ENCODE measurements around the gene ARMC9.

ARMC9 gene

DNA sequence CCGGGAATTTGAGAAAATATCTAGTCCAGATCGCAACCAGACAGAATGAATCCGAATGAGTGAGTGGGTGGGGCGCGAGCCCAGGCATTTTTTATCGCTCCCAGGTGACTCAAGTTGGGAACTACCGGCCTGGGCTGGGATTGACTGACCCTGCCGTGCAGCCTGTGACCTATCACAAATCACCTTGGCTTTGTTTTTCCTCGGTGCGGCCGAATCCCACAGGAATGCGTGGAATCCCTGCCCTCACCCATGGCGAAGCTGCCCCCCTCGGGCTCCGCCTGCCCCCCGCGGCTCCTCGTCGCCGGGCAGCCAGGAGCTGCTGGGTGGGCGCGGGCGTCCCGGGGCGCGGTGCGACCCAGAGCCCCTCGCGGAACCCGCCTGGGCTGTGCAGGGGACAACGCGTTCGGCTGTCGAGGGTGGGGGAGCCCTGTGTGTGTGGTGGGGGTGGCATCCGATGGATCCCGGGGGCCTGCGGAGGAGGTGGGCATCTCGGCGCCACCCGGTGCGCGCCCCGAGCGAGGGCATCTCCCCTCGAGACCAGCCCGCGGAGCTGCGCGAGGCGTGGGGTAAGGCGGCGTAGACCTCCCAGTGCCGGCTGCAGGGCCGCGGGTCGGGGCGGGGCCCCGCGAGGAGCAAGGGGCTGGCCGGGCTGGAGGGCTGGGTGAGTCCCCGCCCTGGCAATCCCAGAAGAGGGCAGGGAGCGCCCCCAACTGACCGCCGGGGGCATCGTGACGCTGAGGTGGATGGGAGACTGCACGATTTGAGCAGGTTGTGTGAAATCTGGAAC lies 213.6 kb downstream of the ARMC9 start:
- DNase-seq (ENCODE audit: low read depth in 2 of 2, low spot score in 1 of 2) = peak; percentile 52 to 54

DNA sequence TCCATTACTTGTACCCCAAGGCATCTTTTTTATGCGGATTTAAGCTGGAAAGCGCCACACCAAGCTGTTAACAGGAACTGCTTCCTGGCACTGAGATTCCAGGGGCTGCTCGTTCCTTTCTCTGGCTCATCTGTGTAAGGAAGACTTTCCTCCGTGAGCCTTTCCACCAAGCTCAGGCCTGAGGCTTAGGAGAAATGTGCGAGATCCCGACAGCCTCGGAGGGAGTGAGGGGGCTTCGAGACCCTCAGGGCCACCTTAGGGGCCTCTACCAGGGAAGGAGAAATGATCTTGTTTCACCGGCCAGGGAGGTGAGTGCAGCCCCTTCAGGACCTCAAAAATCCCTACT lies 214.2 kb downstream of the ARMC9 start:
- DNase-seq (ENCODE audit: low read depth in 2 of 2, low spot score in 1 of 2) = no peak

DNA sequence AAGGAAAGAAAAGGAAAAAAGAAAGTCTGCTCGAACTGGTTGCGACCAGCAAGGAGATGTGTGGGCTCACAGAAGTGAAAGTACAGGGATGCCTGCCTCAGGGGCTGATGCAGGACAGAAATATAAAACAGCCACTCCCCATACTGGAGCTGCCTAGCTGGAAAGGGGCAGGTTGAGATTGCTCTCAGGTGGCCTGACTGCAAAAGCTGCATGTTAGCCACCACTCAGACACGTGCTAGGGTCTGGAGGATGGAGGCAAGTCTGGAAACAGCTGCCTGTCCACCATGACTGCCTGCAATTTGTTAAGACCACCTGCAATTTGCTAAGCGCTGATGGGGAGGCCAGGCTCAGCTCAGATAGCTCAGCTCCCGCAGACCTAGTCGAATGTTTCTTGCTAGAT lies 215.0 kb downstream of the ARMC9 start:
- DNase-seq (ENCODE audit: low read depth in 2 of 2, low spot score in 1 of 2) = no peak

DNA sequence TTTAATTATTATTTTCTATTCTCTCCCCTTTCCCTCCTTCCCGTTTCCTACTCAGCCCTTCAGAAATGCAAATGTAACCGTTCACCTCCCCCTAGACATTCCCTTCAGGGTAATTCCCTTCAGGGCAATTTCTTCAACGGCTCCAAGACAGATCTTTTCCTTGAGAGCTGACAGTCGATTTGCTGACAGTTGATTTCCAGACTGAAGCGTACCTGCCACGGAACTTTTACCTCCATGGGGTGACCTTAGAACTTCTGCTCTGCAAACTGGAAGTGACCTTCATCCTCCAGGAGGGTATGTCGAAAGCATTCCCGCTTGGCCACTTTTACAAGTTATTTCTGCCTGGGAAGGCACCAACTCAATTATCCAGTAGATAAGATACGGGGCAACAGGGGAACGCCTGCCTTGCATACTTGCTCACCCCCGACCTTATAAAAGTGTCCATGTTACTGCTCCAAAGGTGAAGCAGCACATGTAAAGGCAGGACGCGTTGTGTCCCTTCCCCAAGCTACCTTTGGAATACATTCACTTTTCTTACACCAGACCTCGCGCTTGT lies 215.6 kb downstream of the ARMC9 start:
- no peak for DNase-seq (ENCODE audit: low read depth in 2 of 2, low spot score in 1 of 2)

DNA sequence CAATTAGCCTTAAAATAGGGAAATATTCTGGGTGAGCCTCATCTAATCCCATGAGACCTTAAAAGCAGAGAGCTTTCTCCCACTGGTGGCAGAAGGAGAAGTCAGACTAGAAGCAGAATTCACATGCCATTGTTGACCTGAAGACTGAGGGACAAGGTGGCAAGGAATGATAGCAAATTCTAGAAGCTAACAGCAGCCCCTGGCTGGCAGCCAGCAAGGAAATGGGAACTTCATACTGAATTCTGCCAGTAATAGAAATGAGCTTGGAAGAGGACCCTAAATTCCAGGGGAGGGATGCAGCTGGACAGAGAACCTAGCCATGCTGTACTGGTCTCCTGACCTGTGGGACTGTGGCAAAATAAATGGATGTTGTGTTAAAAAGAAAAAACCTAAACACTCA lies 216.6 kb downstream of the ARMC9 start:
- no peak for DNase-seq (ENCODE audit: low read depth in 2 of 2, low spot score in 1 of 2)

DNA sequence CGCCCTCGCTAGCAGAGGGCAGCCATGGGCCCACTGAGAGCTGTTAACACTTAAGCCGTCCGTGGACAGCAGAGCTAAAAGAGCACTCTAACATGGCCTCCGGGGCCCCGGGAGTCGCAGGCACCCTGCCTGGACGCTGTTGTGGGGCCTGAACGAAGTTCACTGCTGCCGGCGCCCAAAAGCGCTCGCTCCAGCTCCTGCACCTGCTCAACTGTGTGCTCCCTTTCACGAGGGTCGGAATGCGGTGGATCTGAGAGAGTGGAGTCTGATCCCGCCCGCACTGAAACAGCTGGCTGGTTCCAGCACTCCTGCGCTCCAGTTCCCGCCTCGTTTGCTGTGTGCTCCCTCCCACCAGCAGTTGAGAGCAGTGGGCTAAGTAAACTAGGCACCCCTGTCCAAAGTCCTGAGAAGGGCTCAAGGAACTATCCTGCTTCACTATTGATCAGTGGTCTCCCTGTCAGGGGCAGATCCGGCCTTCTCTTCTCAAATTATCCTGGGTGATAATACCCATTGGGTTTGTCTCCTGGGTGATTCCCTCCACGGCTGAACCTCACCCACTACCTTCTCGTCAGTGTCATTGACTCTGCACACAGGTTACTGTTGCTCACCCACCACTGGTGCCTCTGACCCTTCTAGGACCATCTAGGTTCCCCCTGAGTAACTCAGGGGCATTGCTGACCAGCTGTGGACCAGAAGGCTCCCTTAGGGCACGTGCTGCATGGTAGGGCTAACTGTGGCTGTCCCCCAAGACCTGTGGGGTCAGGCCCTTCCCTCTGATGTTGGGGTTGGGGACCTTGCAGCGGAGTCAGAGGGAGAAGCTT lies 220.6 kb downstream of the ARMC9 start:
- DNase-seq (ENCODE audit: low read depth in 2 of 2, low spot score in 1 of 2) = no peak

DNA sequence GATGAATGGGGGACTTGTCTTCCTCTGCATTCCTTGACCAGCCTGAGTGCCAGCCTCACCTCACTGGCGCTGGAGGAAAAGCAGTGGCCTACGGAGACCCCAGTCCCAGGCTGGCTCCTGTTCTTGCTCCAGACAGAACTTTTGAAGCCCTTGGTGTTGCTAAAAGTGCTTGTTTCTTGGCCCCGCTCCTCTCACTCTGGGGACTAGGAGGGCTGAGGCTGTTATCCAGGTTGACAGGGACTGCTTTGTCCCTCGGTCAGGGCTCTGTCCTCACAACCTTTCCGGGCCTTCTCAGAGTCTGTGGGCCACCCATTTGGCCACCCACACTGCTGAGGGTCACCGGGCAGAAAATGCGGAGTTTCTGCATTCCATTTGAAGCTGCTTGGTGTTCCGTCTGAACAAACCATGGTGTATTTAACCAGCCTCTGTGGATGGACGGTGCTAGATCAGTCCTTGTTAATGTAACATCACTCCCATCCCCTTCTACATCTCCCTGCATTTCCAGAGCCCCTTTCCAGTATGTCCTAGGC lies 222.7 kb downstream of the ARMC9 start:
- no peak for DNase-seq (ENCODE audit: low read depth in 2 of 2, low spot score in 1 of 2)

DNA sequence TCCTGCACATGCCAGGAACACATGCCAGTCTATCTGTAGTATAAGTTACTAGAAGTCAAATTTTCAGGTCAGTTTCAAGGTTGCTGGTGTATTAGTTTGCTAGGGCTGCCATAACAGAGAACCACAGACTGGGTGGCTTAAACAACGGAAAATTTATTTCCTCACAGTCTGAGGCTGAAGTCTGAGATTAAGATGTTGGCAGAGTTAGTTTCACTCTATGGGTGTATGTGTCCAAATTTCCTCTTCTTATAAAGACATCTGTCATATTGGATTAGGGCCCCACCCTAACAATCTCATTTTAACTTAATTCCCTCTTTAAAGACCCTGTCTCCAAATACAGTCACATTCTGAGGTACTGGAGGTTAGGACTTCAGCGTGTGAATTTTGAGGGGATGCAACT lies 223.6 kb downstream of the ARMC9 start:
- DNase-seq (ENCODE audit: low read depth in 2 of 2, low spot score in 1 of 2) = no peak

DNA sequence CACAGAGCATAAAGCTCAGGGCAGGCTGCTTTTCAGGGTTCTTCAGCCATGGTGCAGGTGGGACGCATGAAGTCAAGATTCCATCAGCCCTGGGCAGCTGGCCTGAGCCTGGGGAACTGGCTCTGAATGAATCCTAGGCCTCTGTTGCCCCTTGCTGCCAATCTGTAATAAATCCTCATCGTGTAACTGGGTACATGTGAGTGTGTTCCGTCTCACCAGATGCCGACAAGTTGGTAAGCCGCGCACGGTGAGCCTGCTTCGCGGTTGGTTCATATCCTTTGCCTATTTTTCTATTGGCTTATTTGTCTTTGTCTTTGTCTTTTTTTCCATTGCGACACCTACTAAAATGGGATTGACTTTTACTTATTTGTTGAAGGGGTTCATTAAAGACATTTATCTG lies 224.7 kb downstream of the ARMC9 start:
- DNase-seq (ENCODE audit: low read depth in 2 of 2, low spot score in 1 of 2) = no peak
